Stimulated activated CD8-positive, alpha-beta memory T cell treated with anti-CD3 and anti-CD28 coated beads, Interleukin-7, amount 100 ng/mL, for 48 hours (primary cell): ENCODE data around the gene GRK3.
"Not testable (repeated sequence)": the region's sequence is repeated elsewhere in the genome, so short reads cannot be mapped to it uniquely, and the experiment has no call there.

ENCODE experiments used
- DNase-seq, 2 donors: peaks; one replicate each; pipeline ENCODE4 v3.0.0-alpha.2; 2020; ENCODE audit warnings: low read depth in 1 of 2; ENCODE audit errors: extremely low read depth in 1 of 2

Gene GRK3

DNA sequence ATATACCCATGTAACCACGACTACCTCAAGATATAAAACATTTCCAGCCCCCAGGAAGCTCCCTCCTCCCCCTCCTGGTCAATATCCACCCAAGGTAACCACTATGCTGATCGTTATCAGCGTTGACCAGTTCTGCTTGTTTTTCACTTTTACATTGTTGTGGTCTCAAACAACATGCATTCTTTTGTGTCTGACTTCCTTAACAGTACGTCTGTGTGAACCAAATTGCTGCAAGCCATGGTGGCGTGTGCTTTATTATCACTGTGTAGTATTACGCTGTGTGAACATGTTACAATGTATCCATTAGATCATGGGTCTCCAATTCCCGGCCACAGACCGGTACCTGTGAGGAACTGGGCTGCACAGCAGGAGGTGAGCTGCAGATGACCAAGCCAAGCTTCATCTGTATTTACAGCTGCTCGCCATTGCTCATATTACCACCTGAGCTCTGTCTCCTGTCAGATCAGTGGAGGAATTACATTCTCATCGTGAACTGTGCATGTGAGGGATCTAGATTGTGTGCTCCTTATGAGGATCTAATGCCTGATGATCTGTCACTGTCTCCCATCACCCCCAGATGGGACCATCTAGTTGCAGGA is 15.5 kb upstream of the GRK3 start:
- DNase-seq = no peak

DNA sequence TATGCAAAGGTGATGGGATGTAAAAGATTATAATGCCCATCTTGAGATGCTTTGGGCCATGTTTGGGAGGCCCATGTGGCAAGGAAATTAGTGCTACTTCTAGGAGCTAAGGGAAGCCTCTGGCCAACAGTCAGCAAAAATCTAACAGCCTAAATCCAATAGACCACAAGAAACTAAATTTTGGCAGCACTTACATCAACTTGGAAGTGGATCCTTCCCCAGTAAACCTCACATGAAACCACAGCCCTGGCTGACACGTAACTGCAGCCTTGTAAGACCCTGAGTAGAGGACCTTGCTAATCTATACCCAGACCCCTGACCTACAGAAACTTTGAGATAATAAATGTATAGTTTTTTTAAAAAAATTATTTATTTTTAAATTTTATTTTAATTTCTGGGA is 13.1 kb upstream of the GRK3 start:
- DNase-seq = no peak

DNA sequence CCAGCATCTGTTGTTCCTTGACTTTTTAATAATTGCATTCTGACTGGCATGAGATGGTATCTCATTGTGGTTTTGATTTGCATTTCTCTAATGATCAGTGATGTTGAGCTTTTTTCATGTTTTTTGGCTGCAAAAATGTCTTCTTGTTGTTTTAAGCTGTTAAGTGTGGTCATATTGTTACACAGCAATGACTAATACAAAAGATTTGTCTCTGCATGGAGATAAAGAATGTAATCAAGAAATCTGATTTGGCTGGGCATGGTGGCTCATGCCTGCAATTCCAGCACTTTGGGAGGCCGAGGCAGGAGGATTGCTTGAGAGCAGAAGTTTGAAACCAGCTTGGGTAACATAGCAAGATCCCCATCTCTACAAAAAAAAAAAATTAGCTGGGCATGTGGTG is 12.1 kb upstream of the GRK3 start:
- not testable (repeated sequence) for DNase-seq

GRCh38 chr22:25553131-25553530 is 11.3 kb upstream of the GRK3 start:
- no peak for DNase-seq

- no peak for DNase-seq
Measured at GRCh38 chr22:25554238-25554671, 10.2 kb upstream of the GRK3 start.

- no peak for DNase-seq
Measured at GRCh38 chr22:25554689-25555088, 9.8 kb upstream of the GRK3 start.

DNA sequence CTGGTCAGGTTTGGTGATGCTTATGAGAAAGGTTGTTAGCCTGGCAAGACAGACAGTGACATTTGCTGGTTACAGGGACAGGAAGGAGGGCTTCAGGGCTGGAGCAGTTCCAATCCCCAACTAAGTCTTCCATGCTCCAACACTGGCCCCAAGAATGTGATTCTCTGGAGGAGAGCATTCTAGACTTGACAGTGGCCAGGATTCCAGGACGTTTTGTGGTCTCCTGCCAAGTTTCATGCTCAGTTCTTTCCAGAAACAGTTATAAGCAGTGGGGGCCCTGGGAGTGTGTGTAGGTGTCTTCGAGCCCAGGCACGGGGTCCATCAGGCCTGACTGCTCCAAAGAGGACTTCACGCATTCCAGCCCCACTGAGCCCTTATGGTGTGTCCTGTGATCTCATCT is 8.9 kb upstream of the GRK3 start:
- DNase-seq = no peak

DNA sequence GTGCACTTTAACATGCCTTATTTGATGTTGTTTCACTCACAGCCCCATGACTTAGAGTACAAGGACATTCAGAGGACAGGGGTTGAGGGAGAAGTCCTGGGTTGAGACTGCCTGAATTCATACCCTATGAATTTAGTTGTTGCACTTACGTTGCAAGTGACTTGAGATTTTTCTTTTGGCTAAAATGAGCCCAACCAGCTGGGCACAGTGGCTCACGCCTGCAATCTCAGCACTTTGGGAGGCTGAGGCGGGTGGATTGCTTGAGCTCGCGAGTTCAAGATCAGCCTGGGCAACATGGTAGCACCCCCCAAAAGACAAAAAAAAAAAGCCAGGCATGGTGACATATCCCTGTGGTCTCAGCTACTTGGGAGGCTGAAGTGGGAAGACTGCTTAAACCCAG is 7.3 kb upstream of the GRK3 start:
- DNase-seq = no peak

DNA sequence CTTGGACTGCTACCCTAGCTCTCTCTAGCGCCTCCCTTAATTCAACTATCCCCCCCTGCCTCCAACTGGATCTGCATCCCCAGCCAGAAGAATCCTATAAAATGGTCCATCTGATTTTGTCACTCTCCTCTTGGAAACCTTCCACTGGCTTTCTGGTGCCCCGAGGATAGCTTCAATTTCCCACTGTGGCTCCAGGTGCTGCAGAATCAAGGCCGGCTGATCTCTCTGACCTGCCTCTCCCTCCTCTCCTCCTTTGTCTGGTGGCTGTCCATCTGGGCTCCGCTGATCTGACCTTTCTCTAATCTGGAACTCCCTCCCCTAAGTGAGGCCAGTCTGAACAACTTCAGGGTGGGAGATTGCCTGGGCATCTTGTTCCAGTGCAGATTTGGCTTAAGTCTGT is 6.1 kb upstream of the GRK3 start:
- no peak for DNase-seq

- not testable (repeated sequence) for DNase-seq
Measured at GRCh38 chr22:25559910-25560309, 4.6 kb upstream of the GRK3 start.

DNA sequence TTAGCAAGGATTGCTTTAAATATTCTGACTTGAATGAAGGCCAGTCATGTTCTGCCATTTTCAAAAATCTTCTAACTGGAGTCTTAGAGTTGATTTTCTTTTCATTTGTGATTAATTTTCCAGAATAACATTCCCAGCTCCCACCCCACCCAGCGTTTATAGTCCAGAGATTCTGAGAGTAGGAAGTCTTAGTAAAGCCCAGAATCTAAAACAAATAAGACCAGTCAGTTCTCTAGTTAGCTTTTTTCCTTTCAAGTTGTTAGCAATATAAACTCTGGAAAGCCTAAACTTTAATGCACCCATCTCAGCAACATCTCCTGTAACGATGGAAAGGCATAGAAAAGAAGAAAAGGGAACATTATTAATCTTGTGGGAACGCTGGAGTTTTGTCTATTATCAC is 3.3 kb upstream of the GRK3 start:
- DNase-seq = not testable (repeated sequence)

- not testable (repeated sequence) for DNase-seq
Measured at GRCh38 chr22:25561927-25562326, 2.5 kb upstream of the GRK3 start.

DNA sequence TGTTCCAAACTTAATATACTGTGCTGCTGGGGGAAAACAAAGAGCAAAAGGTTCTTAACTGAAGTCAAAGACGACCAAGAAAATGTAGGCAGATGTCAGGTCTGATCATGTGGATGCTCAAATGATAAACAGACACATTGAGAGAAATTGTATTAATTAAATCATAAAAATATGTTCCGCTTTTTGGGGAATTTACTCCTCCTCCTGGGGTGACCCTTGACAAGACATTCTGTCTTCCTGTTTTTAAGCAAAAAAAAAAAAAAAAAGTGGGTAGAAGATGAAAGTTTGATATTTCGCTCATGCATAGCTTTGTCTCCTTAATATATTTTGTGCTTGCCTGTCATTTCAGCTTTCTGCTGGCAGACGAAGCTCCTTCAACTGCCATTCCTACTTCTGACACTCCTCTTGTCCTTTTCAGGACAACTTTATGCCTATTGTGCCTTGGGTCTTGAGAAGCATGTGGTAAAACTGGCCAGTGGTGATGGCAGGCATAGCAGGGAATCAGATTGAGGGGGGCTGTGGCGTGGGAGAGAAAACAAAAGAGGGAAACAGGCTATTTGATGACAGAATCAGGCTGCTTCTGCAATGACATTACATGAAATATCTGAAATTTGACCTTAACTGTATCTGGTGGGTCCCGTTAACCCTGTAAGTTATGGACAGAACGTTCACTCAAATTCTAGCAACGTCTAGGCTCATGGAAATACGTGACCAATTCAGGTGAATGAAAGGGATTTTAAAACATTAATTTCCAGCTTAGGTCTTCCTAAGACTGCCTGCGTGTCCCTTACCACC is 1.3 kb upstream of the GRK3 start:
- not testable (repeated sequence) for DNase-seq

DNA sequence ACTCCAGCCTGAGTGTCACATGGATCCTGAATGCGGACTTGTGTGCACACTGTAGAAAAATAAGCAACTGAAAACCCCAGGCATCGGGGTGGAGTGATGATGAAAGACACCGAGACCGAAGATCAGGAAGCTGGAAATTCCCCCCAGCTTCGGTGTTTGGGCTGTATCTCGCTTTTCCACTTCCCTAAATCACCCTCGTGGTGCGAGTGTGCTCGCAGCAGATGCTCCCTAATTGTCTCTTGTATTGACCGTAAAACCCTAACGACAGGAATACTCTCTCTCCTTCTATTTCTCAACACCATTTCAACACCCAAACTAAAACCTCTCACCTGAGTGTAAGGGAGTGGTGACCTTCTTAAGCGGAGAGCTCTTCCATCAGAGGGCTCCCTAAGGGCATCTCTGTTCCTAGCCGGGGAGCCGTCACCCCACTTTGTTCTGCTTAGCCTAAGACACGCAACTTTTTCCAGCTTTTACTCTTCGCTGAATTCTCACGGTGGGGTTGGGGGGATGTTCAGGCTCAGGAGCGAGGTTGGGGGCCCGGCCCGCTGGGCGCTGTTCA is 635 bp upstream of the GRK3 start:
- DNase-seq = no peak

DNA sequence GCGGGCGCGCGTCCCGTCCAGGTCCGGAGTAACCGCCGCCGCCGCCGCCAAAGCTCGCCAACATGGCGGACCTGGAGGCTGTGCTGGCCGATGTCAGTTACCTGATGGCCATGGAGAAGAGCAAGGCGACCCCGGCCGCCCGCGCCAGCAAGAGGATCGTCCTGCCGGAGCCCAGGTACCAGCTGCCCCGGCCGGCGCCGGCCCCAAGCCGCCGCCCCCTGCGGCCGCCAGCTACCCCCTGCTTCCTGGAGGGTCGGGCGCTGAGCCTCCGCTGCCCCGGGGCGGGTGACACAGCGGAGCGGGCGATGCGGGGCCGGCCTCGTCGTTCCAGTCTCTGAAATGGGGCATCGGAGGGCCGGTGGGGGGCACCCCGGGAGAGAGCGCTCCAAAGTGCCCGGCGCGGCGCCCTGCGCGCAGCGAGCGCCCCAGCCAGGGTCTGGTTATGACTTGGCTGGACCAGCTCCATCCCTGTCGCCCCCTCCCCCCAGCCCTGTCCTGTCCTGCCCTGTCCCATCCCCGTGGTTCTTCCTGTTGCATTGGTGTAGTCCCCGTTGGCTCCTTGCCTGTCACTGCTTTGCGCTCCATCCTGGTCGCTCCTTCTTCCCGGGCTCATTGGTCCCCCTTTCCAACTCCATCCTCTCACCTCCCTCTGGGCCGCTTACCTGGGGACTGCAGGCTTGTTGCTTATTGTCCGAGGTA is 653 bp downstream of the GRK3 start:
- DNase-seq = no peak

DNA sequence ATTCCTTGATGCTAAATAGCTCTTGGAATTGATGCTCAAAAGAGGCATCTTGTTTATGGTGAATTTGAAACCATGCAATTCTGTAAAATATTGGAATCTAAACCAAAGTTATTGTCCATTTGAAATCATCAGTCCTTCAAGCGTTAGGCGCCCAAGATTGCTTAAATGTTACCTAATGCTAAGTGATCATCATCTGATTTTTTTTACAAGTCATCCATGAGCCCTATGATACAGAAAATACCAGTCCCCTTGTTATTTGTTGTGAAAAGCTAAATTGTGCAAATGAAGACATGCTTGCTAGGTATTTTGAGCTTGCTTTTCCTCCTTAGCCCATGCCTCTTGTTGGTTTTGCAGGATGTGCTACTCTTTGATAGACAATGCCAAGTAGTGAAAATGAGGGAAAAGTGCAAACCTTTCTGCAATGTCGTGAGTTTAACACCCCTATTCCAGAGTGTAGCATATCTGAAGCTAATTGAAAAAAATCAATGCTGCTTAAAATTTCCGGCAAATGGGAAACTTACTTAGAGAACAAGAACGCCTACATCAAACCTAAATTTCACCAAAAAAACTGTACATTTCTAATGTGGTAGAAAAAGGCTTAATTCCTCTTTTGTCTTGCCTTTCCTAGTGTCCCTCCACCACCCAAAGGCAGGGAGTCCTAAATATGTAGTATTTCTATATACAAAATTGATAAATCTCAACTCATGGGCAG is 1.9 kb downstream of the GRK3 start:
- DNase-seq = no peak

DNA sequence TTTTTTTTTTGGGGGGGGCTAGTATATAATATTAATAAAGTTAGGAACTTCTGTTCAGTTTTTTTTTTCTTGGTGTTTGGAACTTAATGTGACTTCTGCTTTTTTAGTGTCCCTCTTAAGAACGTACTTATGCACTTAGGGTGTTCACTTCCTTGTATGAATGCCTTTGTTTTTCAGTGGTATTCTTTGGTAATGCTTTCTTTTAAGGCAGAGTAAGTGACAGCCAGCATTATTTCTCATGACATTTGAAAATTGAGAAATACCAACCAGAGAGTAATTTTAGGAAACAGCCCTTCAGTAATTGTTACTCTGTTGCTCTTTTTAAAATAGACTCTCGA is 2.4 kb downstream of the GRK3 start:
- DNase-seq = no peak

- no peak for DNase-seq
Measured at GRCh38 chr22:25567251-25567675, 2.8 kb downstream of the GRK3 start.

DNA sequence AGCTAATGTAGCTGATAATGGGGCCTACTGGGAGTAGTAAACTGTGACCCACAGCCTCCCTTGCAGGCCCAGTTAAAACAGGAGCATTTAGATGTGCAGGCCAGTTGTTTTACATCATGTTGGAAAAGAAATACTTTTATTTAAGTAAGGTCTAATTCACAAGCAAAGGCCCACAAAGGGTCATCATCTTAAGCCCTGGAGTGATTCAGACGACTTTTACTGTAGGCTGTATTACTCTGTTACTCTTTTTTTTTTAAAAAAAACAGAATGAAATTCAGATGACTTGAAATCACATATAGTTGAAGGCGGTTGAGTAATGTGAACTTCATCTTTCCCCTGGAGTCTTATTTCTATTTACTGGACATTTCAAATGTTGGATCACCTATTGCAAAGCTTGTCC is 3.6 kb downstream of the GRK3 start:
- DNase-seq = not testable (repeated sequence)

GRCh38 chr22:25569361-25569760 is 4.9 kb downstream of the GRK3 start:
- no peak for DNase-seq

GRCh38 chr22:25569983-25570382 is 5.5 kb downstream of the GRK3 start:
- DNase-seq = no peak
